HG03342 (cell line): ENCODE data around the gene SAMD4A.
A peak's percentile ranks its signal among the peaks of the same experiment; 100 is the strongest.
"Not testable (repeated sequence)": the region's sequence is repeated elsewhere in the genome, so short reads cannot be mapped to it uniquely, and the experiment has no call there.

Source experiments
- ATAC-seq: cut with Tn5 transposase; IDR thresholded peaks from one replicate; pipeline ENCODE4 v1.9.1; 2021; ENCODE audit warnings: mild to moderate bottlenecking, moderate library complexity; ENCODE audit not compliant: unreplicated experiment

The SAMD4A gene

GRCh38 chr14:54789781-54790480, 223.0 kb downstream of the SAMD4A start:
- no peak for ATAC-seq

- no peak for ATAC-seq
Measured at GRCh38 chr14:54791001-54791400, 224.1 kb downstream of the SAMD4A start.

GRCh38 chr14:54792288-54792687, 225.4 kb downstream of the SAMD4A start:
- ATAC-seq = no peak

- ATAC-seq = no peak
Measured at GRCh38 chr14:54794159-54794558, 227.2 kb downstream of the SAMD4A start.

GRCh38 chr14:54794796-54795195, 227.9 kb downstream of the SAMD4A start:
- no peak for ATAC-seq

GRCh38 chr14:54796961-54797360, 230.0 kb downstream of the SAMD4A start:
- no peak for ATAC-seq

- no peak for ATAC-seq
Measured at GRCh38 chr14:54797556-54797955, 230.6 kb downstream of the SAMD4A start.

- ATAC-seq = no peak
Measured at GRCh38 chr14:54797986-54798385, 231.1 kb downstream of the SAMD4A start.

- no peak for ATAC-seq
Measured at GRCh38 chr14:54798465-54799124, 231.7 kb downstream of the SAMD4A start.

- not testable (repeated sequence) for ATAC-seq
Measured at GRCh38 chr14:54801482-54801881, 234.6 kb downstream of the SAMD4A start.

GRCh38 chr14:54803396-54803795, 236.5 kb downstream of the SAMD4A start:
- ATAC-seq = no peak

- ATAC-seq = no peak
Measured at GRCh38 chr14:54803926-54804537, 237.1 kb downstream of the SAMD4A start.

GRCh38 chr14:54804538-54805041, 237.7 kb downstream of the SAMD4A start:
- no peak for ATAC-seq

- ATAC-seq = no peak
Measured at GRCh38 chr14:54805070-54805444, 238.1 kb downstream of the SAMD4A start.

GRCh38 chr14:54805445-54806322, 238.8 kb downstream of the SAMD4A start:
- peak; percentile 70 for ATAC-seq

- ATAC-seq = no peak
Measured at GRCh38 chr14:54806616-54807015, 239.7 kb downstream of the SAMD4A start.

- ATAC-seq = no peak
Measured at GRCh38 chr14:54807428-54807827, 240.5 kb downstream of the SAMD4A start.

GRCh38 chr14:54807881-54808280, 241.0 kb downstream of the SAMD4A start:
- no peak for ATAC-seq

GRCh38 chr14:54808326-54809161, 241.6 kb downstream of the SAMD4A start:
- no peak for ATAC-seq

- ATAC-seq = no peak
Measured at GRCh38 chr14:54809767-54810166, 242.8 kb downstream of the SAMD4A start.
